ENCODE measurements around the gene CSRNP3. TPM values are rescaled to one million over a fixed set of nuclear protein-coding genes. Genes with fewer than 3 reads are reported as not detected.

CSRNP3 gene
- total RNA-seq, 1 experiment from 2014 or later: not detected

DNA sequence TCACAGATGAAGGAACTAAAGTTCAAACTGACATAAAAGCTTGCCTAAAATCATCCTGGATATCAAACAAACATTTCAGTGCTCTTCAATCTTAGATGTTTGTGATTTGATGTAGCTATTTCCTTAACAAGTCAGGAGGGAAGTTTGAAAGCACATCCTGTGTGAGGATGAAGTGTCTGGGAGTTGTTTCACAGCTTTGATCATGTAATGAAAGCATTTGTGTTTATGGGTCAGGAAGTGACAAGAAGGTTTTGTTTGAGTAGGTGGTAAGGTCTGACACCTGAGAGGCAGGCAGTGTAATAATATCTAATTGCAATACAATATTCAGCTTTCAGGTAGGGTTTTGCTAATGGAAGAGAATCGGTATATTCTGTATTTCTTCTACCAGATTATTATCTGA lies 26.0 kb upstream of the CSRNP3 start:
- intact Hi-C loops (cut with micrococcal nuclease; ENCODE audit: unreplicated experiment): no loop called here
- Histone ChIP-seq H3K36me3 (ENCODE audit: control insufficient read depth, insufficient read depth, low read length) (no peaks in the 10 kb centered on the region), H3K27me3 (ENCODE audit: control insufficient read depth, insufficient read depth, low read length) (no peaks in the 10 kb centered on the region), H3K4me3 (ENCODE audit: low read depth in 2 of 2, low read length in 2 of 2) (no peak overlapping the region), H3K9me3 (ENCODE audit: control insufficient read depth, insufficient read depth, low read depth, low read length) (no peaks in the 10 kb centered on the region), H3K27ac (ENCODE audit: low read length) (no peak overlapping the region), H3K4me1 (ENCODE audit: control insufficient read depth, insufficient read depth, low read length) (no peaks in the 10 kb centered on the region)
- ATAC-seq: no peak
- in situ Hi-C loops (cut with HindIII; ENCODE audit: low pct_unique_long_range_greater_than_20kb, low sequenced_read_pairs): no loop called here
- TF ChIP-seq, protein P1, sequence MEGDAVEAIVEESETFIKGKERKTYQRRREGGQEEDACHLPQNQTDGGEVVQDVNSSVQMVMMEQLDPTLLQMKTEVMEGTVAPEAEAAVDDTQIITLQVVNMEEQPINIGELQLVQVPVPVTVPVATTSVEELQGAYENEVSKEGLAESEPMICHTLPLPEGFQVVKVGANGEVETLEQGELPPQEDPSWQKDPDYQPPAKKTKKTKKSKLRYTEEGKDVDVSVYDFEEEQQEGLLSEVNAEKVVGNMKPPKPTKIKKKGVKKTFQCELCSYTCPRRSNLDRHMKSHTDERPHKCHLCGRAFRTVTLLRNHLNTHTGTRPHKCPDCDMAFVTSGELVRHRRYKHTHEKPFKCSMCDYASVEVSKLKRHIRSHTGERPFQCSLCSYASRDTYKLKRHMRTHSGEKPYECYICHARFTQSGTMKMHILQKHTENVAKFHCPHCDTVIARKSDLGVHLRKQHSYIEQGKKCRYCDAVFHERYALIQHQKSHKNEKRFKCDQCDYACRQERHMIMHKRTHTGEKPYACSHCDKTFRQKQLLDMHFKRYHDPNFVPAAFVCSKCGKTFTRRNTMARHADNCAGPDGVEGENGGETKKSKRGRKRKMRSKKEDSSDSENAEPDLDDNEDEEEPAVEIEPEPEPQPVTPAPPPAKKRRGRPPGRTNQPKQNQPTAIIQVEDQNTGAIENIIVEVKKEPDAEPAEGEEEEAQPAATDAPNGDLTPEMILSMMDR (IDR thresholded peaks at IDR 0.05): no peak
- no peak for TF ChIP-seq SIN3A (IDR thresholded peaks at IDR 0.05; ENCODE audit: borderline replicate concordance, insufficient read depth, low read depth, low read length)
- no peak for TF ChIP-seq TCF7L2 (IDR thresholded peaks at IDR 0.05; ENCODE audit: low read depth, low read length)
- TF ChIP-seq, protein P2, sequence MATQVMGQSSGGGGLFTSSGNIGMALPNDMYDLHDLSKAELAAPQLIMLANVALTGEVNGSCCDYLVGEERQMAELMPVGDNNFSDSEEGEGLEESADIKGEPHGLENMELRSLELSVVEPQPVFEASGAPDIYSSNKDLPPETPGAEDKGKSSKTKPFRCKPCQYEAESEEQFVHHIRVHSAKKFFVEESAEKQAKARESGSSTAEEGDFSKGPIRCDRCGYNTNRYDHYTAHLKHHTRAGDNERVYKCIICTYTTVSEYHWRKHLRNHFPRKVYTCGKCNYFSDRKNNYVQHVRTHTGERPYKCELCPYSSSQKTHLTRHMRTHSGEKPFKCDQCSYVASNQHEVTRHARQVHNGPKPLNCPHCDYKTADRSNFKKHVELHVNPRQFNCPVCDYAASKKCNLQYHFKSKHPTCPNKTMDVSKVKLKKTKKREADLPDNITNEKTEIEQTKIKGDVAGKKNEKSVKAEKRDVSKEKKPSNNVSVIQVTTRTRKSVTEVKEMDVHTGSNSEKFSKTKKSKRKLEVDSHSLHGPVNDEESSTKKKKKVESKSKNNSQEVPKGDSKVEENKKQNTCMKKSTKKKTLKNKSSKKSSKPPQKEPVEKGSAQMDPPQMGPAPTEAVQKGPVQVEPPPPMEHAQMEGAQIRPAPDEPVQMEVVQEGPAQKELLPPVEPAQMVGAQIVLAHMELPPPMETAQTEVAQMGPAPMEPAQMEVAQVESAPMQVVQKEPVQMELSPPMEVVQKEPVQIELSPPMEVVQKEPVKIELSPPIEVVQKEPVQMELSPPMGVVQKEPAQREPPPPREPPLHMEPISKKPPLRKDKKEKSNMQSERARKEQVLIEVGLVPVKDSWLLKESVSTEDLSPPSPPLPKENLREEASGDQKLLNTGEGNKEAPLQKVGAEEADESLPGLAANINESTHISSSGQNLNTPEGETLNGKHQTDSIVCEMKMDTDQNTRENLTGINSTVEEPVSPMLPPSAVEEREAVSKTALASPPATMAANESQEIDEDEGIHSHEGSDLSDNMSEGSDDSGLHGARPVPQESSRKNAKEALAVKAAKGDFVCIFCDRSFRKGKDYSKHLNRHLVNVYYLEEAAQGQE (IDR thresholded peaks at IDR 0.05; ENCODE audit: insufficient read depth in 1 of 2, low read depth in 2 of 2, low read length in 1 of 2): no peak
- no peak for TF ChIP-seq POLR2AphosphoS5 (IDR thresholded peaks at IDR 0.05; ENCODE audit: low read depth, low read length)
- ChIA-PET POLR2A (no interaction called here), CTCF (no interaction called here)
- DNase-seq (ENCODE audit: low read depth, low spot score): no peak
- BruUV-seq (replicated peaks): no TSS peak

DNA sequence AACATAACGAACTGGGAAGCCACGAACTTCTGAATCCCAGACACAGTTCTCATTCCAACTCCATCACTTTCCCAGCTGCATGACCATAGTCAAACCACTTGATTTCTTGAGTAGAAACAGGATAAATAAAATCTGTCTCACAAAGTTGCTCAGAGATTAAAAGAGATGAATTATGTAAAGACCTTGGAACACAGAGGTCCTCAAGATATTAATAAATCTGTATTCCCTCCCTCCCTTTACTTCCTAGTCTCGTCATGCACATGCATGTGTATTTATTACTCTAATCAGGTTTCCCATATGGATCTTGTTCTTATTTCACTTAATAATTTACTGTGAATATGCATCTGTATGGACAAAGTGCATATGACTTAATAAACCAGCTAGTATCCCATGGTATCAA lies 21.1 kb upstream of the CSRNP3 start:
- TF ChIP-seq, protein P2 (IDR thresholded peaks at IDR 0.05; ENCODE audit: insufficient read depth in 1 of 2, low read depth in 2 of 2, low read length in 1 of 2): no peak
- TF ChIP-seq POLR2AphosphoS5 (IDR thresholded peaks at IDR 0.05; ENCODE audit: low read depth, low read length) (no peak), TCF7L2 (IDR thresholded peaks at IDR 0.05; ENCODE audit: low read depth, low read length) (no peak), SIN3A (IDR thresholded peaks at IDR 0.05; ENCODE audit: borderline replicate concordance, insufficient read depth, low read depth, low read length) (no peak)
- TF ChIP-seq, protein P1 (IDR thresholded peaks at IDR 0.05): no peak
- ChIA-PET POLR2A (no interaction called here), CTCF (no interaction called here)
- Histone ChIP-seq H3K27me3 (ENCODE audit: control insufficient read depth, insufficient read depth, low read length) (no peaks in the 10 kb centered on the region), H3K36me3 (ENCODE audit: control insufficient read depth, insufficient read depth, low read length) (no peaks in the 10 kb centered on the region), H3K27ac (ENCODE audit: low read length) (no peak overlapping the region), H3K4me1 (ENCODE audit: control insufficient read depth, insufficient read depth, low read length) (no peaks in the 10 kb centered on the region), H3K9me3 (ENCODE audit: control insufficient read depth, insufficient read depth, low read depth, low read length) (no peaks in the 10 kb centered on the region), H3K4me3 (ENCODE audit: low read depth in 2 of 2, low read length in 2 of 2) (no peak overlapping the region)
- ATAC-seq: no peak
- BruUV-seq (replicated peaks): no TSS peak
- intact Hi-C loops (cut with micrococcal nuclease; ENCODE audit: unreplicated experiment): no loop called here
- no peak for DNase-seq (ENCODE audit: low read depth, low spot score)
- in situ Hi-C loops (cut with HindIII; ENCODE audit: low pct_unique_long_range_greater_than_20kb, low sequenced_read_pairs): no loop called here

All from Panc1 (cell line).